Muscle layer of colon (tissue), 2 donors: ENCODE results near the gene DDX24.

ENCODE experiments used
- H3K27ac ChIP-seq: one replicate; pipeline ENCODE4 v1.7.0; 2013; ENCODE audit warnings: low read depth, mild to moderate bottlenecking, low read length, moderate library complexity
- H3K27me3 ChIP-seq, 2 donors: one replicate each; pipeline ENCODE4 v1.7.0; 2013; ENCODE audit warnings: low read length in 2 of 2, mild to moderate bottlenecking in 2 of 2; ENCODE audit not compliant: insufficient read depth in 2 of 2, control insufficient read depth in 1 of 2
- H3K36me3 ChIP-seq: one replicate; pipeline ENCODE4 v1.7.0; 2013; ENCODE audit warnings: mild to moderate bottlenecking, low read length; ENCODE audit not compliant: insufficient read depth
- H3K4me1 ChIP-seq: one replicate; pipeline ENCODE4 v1.7.0; 2013; ENCODE audit warnings: mild to moderate bottlenecking, low read length; ENCODE audit not compliant: insufficient read depth
- H3K4me3 ChIP-seq, 2 donors: one replicate each; pipeline ENCODE4 v1.7.0; 2013; ENCODE audit warnings: low read length in 2 of 2, low read depth in 1 of 2, mild to moderate bottlenecking in 1 of 2, moderate library complexity in 1 of 2
- H3K9ac ChIP-seq: one replicate; pipeline ENCODE4 v1.7.0; 2013; ENCODE audit warnings: low read length
- H3K9me3 ChIP-seq: one replicate; pipeline ENCODE4 v1.7.0; 2013; ENCODE audit warnings: mild to moderate bottlenecking, low read length
- donor health status: abdominal sarcoma.
- donor health status: Adenocarcinoma of cecum.

The DDX24 gene

DNA sequence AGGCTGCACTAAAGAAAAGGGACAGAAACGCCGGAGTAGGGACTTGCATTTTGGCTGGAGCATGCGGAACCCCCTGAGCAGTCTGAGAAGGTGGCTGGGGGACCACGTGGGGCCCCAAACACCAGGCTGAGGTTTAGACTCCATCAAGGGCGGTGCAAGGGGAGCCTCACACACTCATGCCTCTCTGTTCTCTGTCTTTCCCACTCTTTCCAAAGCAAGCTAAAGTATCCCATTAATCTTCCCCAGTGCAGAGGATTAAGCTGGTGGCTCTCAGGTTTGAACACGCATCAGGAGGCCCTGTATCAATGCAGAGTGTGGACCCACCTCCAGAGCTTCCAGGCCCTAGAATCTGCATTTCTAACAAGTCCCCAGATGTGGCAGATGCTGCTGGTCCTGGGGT, 70.4 kb downstream of the DDX24 start:
- Histone ChIP-seq H3K9me3 (no peaks in the 10 kb centered on the region), H3K4me1 (no peaks in the 10 kb centered on the region), H3K27me3 (no peaks in the 10 kb centered on the region), H3K9ac (no peak overlapping the region), H3K27ac (no peak overlapping the region), H3K4me3 (no peak overlapping the region), H3K36me3 (no peaks in the 10 kb centered on the region)

DNA sequence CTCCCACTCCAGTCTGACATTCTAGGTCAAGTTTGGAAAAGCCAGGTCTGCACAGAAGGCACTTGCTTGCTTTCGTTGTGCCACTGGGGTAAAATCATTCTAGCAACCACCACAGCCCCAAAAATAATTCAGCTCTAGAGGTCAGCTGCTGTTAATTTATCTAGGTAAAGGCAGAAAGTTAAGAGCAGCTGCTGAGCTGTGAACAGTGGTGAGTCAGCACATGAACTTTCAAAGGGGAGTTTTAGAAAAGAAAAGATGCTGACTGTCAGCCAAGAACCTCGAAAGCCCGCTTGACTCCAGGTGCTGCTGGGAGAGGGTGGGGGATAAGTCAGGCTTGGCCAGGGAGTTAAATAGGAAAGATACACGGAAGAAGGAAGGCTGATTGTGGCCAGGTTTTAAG, 71.2 kb downstream of the DDX24 start:
- no peaks in the 10 kb centered on the region for H3K9me3 ChIP-seq
- H3K27ac ChIP-seq, result no peak overlapping the region
- no peak overlapping the region for H3K4me3 ChIP-seq
- H3K36me3 ChIP-seq, result no peaks in the 10 kb centered on the region
- no peaks in the 10 kb centered on the region for H3K27me3 ChIP-seq
- H3K4me1 ChIP-seq, result no peaks in the 10 kb centered on the region
- no peak overlapping the region for H3K9ac ChIP-seq

DNA sequence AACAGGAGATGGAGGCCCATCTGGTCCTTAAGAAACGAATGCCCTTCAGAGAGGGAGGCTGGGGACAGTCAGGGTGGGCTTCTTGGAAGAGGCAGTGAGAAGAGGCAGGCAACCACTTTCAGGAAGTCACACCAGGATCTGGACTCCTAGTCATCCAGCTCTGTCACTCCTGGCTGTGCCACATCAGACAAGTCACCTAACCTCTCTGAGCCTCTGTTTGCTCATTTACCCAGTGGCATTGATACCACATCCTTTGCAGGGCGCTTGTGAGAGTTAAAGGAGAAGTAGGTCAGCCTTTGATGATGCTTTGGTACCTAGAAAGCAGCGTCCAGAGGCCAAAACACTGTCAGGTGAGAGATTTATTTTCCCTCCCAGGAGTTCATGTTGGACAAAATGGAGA, 72.8 kb downstream of the DDX24 start:
- Histone ChIP-seq H3K27me3 (no peaks in the 10 kb centered on the region), H3K9ac (no peak overlapping the region), H3K4me1 (no peaks in the 10 kb centered on the region), H3K9me3 (no peaks in the 10 kb centered on the region), H3K36me3 (no peaks in the 10 kb centered on the region), H3K4me3 (no peak overlapping the region), H3K27ac (no peak overlapping the region)

DNA sequence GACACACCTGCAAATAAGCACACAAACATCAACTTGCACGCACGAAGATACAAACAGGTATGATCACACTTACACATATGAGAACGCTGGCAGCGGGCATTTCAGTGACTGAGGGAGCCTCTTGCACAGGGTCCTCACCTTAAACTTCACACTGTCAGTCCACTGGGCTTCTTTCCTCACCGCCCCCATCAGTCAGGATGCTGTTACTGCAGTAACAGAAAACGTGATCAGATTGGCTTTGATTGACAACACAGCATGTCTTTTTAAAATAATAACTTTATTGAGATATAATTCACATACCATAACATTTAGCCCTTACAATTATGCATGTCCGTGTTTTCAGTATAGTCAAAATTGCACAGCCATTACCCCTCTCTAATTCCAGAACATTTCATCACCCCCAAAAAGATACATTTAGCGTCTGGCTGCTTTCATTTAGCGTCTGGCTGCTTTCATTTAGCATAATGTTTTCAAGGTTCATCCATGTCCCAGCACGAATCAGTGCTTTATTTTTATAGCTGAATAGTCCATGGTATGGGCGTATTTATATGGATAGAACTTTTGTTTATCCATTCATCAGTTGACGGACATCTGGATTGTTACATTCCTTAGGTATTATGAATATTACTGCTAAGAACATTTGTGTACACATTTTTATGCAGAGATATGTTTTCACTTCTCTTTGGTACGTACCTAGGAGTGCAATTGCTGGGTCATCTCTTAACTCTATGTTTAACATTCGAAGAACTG, 75.5 kb downstream of the DDX24 start:
- H3K4me1 ChIP-seq, result peaks cover 6% of the 10 kb centered on the region
- H3K4me3 ChIP-seq, result no peak overlapping the region
- no peak overlapping the region for H3K27ac ChIP-seq

DNA sequence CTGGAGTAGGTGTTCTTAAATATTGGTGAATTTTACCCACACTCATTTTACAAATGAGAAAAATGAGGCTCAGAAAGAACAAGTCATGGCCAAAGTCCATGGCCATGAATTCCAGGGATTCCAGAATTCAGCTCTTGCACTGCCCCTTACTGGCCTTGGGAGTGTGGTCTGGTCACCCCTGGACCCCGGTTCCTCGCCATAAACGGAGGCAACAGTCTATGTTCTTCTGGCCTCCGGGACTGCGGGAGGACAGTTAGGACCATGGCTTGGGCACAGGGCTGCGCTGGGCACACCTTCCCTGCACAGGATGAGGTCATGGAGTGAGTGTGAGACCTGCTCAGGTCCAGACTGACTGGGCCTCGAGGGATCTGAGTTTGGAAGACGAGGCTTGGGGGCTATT, 77.0 kb downstream of the DDX24 start:
- H3K27ac ChIP-seq, result no peak overlapping the region
- H3K4me3 ChIP-seq, result no peak overlapping the region
- no peaks in the 10 kb centered on the region for H3K9me3 ChIP-seq
- H3K4me1 ChIP-seq, result peaks cover 6% of the 10 kb centered on the region
- no peaks in the 10 kb centered on the region for H3K27me3 ChIP-seq
- no peak overlapping the region for H3K9ac ChIP-seq
- H3K36me3 ChIP-seq, result no peaks in the 10 kb centered on the region

More for the DNA sequence above, 75.5 kb downstream of the DDX24 start:
- no peaks in the 10 kb centered on the region for H3K9me3 ChIP-seq
- H3K27me3 ChIP-seq, result no peaks in the 10 kb centered on the region
- H3K9ac ChIP-seq, result no peak overlapping the region
- no peaks in the 10 kb centered on the region for H3K36me3 ChIP-seq

DNA sequence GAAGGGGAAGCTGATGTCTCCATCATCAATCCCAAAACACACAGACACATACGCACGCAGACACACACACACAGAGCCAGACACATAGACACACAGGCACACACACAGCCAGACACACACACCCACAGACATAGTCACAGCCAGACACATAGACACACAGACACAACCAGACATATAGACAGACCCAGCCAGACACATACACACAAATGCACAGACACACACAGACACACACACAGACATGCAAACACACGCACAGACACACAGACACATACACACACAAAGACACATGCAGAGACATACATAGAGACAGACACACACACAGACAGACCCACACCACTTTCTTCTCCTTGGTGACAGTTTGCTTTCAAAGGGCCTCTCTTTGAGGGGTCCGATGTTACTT, 77.6 kb downstream of the DDX24 start:
- no peaks in the 10 kb centered on the region for H3K9me3 ChIP-seq
- no peak overlapping the region for H3K9ac ChIP-seq
- H3K27ac ChIP-seq, result no peak overlapping the region
- H3K4me1 ChIP-seq, result peaks cover 6% of the 10 kb centered on the region
- no peak overlapping the region for H3K4me3 ChIP-seq
- no peaks in the 10 kb centered on the region for H3K27me3 ChIP-seq
- H3K36me3 ChIP-seq, result no peaks in the 10 kb centered on the region

DNA sequence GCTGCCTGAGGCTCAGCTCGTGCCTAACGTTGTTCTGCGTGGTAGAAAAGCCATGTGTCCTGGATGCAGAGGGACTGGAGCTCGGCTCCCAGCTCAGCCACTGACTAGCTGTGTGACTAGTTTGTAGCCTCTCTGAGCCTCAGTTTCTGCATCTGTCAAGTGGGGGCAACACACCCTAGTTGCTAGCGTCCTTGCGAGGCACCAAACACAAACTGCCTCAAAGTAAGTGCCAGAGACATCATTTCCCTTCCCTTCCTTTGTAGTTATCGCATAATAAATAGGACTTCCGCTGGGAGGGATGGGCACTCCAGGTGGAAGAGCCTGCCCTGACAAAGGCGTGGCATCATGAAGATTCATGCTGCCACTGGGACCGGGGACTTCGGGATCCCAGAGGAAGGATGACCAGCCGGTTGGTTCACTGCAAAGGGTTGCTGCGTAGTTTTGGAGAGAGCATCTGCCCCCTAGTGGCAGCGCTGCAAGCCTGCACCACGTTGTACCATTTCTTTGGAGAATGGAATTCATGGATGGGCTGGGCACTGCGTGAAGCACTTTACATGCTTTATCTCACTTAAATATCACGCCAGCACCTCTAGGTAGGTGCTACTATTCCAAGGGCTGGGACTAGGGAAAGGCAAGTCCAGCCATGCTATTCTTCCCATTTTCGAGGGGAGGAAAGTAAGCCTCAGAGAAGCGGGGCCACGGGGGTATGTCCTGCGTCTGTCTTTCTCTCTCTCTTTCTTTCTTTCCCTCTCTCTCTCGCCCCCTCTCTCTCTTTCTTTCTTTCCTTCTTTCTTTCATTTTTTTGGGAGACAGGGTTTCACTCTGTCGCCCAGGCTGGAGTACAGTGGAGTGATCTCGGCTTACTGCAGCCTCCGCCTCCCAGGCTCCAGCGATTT, 79.3 kb downstream of the DDX24 start:
- peak overlapping the region; percentile 22 for H3K27ac ChIP-seq
- H3K4me1 ChIP-seq, result peaks cover 6% of the 10 kb centered on the region
- H3K9ac ChIP-seq, result no peak overlapping the region
- H3K27me3 ChIP-seq, result no peaks in the 10 kb centered on the region
- no peaks in the 10 kb centered on the region for H3K36me3 ChIP-seq
- peak overlapping the region in 1 of 2 donors; percentile 39 for H3K4me3 ChIP-seq
- H3K9me3 ChIP-seq, result no peaks in the 10 kb centered on the region

DNA sequence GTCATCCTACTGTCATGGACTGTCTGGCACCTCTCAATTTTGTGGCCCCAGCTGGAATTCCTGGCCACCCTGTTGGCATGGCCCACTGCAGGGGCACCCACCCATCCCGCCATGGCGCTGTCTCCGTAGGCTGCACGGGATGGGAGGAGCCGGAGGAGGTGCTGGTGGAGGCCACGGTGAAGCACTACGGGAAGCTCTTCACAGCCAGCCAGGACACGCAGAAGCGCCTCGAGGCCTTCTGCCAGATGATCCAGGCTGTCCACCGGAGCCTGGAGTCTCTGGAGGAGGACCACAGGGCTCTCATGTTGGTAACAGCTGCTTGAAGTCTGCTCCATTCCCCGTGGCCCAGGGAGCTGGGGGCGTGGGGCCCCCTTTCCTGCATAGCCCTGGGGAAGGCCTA, 80.0 kb downstream of the DDX24 start:
- H3K27ac ChIP-seq, result peak overlapping the region; percentile 22

DNA sequence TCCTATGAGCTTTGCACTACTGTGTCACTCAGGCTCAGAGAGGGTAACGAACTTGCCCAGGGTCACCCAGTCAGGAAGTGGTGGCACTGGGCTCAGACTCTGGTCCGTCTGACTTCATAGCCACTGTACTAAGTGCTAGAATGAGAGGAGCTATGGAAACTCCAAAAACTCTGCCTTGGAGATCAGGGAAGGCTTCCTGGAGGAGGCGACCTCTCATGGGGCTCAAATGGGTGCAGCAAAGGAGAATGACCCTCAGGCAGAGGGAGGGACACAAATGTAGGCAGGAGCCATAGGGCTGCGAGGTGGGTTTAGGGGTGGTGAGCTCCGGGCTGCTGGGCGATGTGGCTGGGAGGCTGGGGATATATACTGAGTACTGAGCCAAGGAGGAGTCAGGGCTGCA, 80.7 kb downstream of the DDX24 start:
- H3K27ac ChIP-seq, result no peak overlapping the region
- no peak overlapping the region for H3K4me3 ChIP-seq
- H3K27me3 ChIP-seq, result no peaks in the 10 kb centered on the region
- H3K36me3 ChIP-seq, result no peaks in the 10 kb centered on the region
- peaks cover 15% of the 10 kb centered on the region for H3K4me1 ChIP-seq
- no peaks in the 10 kb centered on the region for H3K9me3 ChIP-seq
- no peak overlapping the region for H3K9ac ChIP-seq

More for the DNA sequence above, 80.0 kb downstream of the DDX24 start:
- H3K36me3 ChIP-seq, result no peaks in the 10 kb centered on the region
- H3K9ac ChIP-seq, result no peak overlapping the region
- peaks cover 8% of the 10 kb centered on the region for H3K4me1 ChIP-seq
- no peaks in the 10 kb centered on the region for H3K9me3 ChIP-seq
- H3K27me3 ChIP-seq, result no peaks in the 10 kb centered on the region
- peak overlapping the region in 1 of 2 donors; percentile 39 for H3K4me3 ChIP-seq

DNA sequence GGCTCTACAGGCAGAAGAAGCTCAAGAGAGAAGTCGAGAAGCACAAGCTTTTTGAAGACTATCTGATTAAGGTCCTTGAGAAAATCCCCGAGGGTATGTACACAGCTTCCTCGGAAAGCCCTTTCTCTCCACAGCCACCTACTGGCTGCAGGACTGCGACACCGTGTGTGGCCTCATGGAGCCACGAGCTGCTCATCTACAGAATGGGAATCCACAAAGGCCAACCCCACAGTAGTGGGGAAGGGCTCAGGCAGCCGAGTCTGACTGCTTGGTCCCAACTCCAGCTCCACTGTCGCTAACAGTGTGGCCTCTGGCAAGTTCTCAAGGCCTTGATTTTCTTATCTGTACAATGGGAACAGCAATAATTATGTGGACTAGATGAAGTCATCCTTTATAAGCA, 81.4 kb downstream of the DDX24 start:
- H3K9me3 ChIP-seq, result no peaks in the 10 kb centered on the region
- H3K27ac ChIP-seq, result no peak overlapping the region
- no peaks in the 10 kb centered on the region for H3K27me3 ChIP-seq
- peaks cover 22% of the 10 kb centered on the region for H3K4me1 ChIP-seq
- no peaks in the 10 kb centered on the region for H3K36me3 ChIP-seq
- no peak overlapping the region for H3K9ac ChIP-seq
- H3K4me3 ChIP-seq, result no peak overlapping the region

DNA sequence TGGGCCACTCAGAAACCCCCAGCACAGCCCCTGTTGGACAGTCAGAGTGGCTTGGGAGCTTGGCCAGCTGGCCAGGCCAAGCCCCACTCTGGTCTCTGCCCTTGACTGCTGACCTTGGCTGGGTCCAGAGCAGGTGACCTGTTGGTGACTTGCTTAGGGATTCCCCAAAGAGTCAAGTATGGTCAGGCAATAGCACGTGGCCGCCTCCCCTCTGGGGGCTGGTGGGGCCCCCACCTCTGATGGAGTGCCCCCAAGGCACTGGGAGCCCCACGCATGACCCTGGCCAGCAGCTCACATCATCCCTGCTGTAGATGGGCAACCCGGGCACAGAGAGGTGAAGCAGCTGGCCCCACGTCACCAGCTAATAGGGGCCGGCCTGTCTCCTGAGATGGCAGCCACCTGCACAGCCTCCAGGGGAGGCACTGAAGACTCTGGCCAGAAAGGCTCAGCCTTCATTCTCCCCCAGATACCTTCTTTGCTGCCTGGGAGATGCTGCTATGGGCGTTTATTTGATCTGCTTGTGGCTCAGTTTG, 82.1 kb downstream of the DDX24 start:
- Histone ChIP-seq H3K27ac (no peak overlapping the region), H3K27me3 (no peaks in the 10 kb centered on the region), H3K4me1 (peaks cover 24% of the 10 kb centered on the region), H3K4me3 (no peak overlapping the region), H3K36me3 (no peaks in the 10 kb centered on the region), H3K9me3 (no peaks in the 10 kb centered on the region), H3K9ac (no peak overlapping the region)
